ENCODE results near the gene RASA3. TPM values are rescaled to one million over a fixed set of nuclear protein-coding genes. Genes with fewer than 3 reads are reported as not detected.

RASA3 gene
- total RNA-seq, 4 donors from 2014 or later: 29.5 to 38.1 (median 34.6) TPM

- no peaks in the 10 kb centered on the region for H3K9me3 ChIP-seq
These were observed 153.5 kb downstream of the RASA3 start for GRCh38 chr13:113978741-113979481.

GRCh38 chr13:113977976-113978375, 154.4 kb downstream of the RASA3 start:
- DNase-seq (ENCODE audit: extremely low spot score): no peak
- WGBS: 94% methylated on average over 12 of the region's 13 CpGs
- Histone ChIP-seq H3K27ac (replicated peaks in 1 of 4) (no peak overlapping the region), H3K4me3 (no peak overlapping the region), H3K4me1 (peaks cover 10 to 26% (median 23%) of the 10 kb centered on the region in 4 donors), H3K9me3 (no peaks in the 10 kb centered on the region), H3K36me3 (peaks cover 25 to 84% (median 54%) of the 10 kb centered on the region in 4 donors), H3K27me3 (no peaks in the 10 kb centered on the region)
- intact Hi-C loops (cut with DNase I): no loop called here
- TF ChIP-seq POLR2AphosphoS5 (IDR thresholded peaks at IDR 0.05) (no peak), POLR2A (IDR thresholded peaks at IDR 0.05; ENCODE audit: low read depth) (no peak), CTCF (IDR thresholded peaks at IDR 0.05) (no peak), EP300 (IDR thresholded peaks at IDR 0.05) (no peak)

More at GRCh38 chr13:113978741-113979481, 153.5 kb downstream of the RASA3 start:
- WGBS: 92% methylated on average over 15 of the region's 41 CpGs
- Histone ChIP-seq H3K36me3 (peaks cover 25 to 77% (median 50%) of the 10 kb centered on the region in 4 donors), H3K27ac (replicated peaks in 1 of 4) (no peak overlapping the region), H3K27me3 (no peaks in the 10 kb centered on the region), H3K4me1 (peaks cover 10 to 26% (median 23%) of the 10 kb centered on the region in 4 donors), H3K4me3 (no peak overlapping the region)
- intact Hi-C loops (cut with DNase I): no loop called here
- TF ChIP-seq EP300 (IDR thresholded peaks at IDR 0.05) (no peak), POLR2A (IDR thresholded peaks at IDR 0.05; ENCODE audit: low read depth) (no peak), CTCF (IDR thresholded peaks at IDR 0.05) (no peak), POLR2AphosphoS5 (IDR thresholded peaks at IDR 0.05) (no peak)
- no peak for DNase-seq (ENCODE audit: extremely low spot score)

- 78% methylated on average over 21 of the region's 21 CpGs for WGBS
- no peak for TF ChIP-seq EP300 (IDR thresholded peaks at IDR 0.05)
- TF ChIP-seq POLR2AphosphoS5 (IDR thresholded peaks at IDR 0.05): peak in 1 of 2 donors; percentile 57
- H3K36me3 ChIP-seq: peaks cover 25 to 77% (median 51%) of the 10 kb centered on the region in 4 donors
- no peak for DNase-seq (ENCODE audit: extremely low spot score)
- H3K9me3 ChIP-seq: no peaks in the 10 kb centered on the region
- peak overlapping the region; percentile 55 to 59 (median 56) for H3K27ac ChIP-seq (replicated peaks in 1 of 4)
- peak overlapping the region in 1 of 4 donors; percentile 12 for H3K4me3 ChIP-seq
- peaks cover 10 to 34% (median 30%) of the 10 kb centered on the region in 4 donors for H3K4me1 ChIP-seq
- no peaks in the 10 kb centered on the region for H3K27me3 ChIP-seq
- intact Hi-C loops (cut with DNase I): no loop called here
These were observed 155.4 kb downstream of the RASA3 start for GRCh38 chr13:113976711-113977684.

GRCh38 chr13:113975416-113975815, 157.0 kb downstream of the RASA3 start:
- 83% methylated on average over 5 of the region's 15 CpGs for WGBS
- Histone ChIP-seq H3K27me3 (no peaks in the 10 kb centered on the region), H3K9me3 (no peaks in the 10 kb centered on the region), H3K36me3 (peaks cover 15 to 61% (median 41%) of the 10 kb centered on the region in 4 donors), H3K27ac (replicated peaks in 1 of 4) (peak overlapping the region in 1 of 4 donors; percentile 20), H3K4me1 (peaks cover 15 to 38% (median 37%) of the 10 kb centered on the region in 4 donors), H3K4me3 (no peak overlapping the region)
- TF ChIP-seq CTCF (IDR thresholded peaks at IDR 0.05) (no peak), POLR2A (IDR thresholded peaks at IDR 0.05; ENCODE audit: low read depth) (no peak), EP300 (IDR thresholded peaks at IDR 0.05) (no peak), POLR2AphosphoS5 (IDR thresholded peaks at IDR 0.05) (no peak)
- intact Hi-C loops (cut with DNase I): no loop called here
- DNase-seq (ENCODE audit: extremely low spot score): no peak

Data from esophagus muscularis mucosa (tissue), 4 donors.